HG02571 (cell line): ENCODE measurements around the gene CACNG5.

Experiments
- ATAC-seq: cut with Tn5 transposase; IDR thresholded peaks from one replicate; pipeline ENCODE4 v1.9.1; 2021; ENCODE audit warnings: mild to moderate bottlenecking, moderate library complexity; ENCODE audit not compliant: unreplicated experiment

CACNG5 gene, protein sequence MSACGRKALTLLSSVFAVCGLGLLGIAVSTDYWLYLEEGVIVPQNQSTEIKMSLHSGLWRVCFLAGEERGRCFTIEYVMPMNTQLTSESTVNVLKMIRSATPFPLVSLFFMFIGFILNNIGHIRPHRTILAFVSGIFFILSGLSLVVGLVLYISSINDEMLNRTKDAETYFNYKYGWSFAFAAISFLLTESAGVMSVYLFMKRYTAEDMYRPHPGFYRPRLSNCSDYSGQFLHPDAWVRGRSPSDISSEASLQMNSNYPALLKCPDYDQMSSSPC

DNA sequence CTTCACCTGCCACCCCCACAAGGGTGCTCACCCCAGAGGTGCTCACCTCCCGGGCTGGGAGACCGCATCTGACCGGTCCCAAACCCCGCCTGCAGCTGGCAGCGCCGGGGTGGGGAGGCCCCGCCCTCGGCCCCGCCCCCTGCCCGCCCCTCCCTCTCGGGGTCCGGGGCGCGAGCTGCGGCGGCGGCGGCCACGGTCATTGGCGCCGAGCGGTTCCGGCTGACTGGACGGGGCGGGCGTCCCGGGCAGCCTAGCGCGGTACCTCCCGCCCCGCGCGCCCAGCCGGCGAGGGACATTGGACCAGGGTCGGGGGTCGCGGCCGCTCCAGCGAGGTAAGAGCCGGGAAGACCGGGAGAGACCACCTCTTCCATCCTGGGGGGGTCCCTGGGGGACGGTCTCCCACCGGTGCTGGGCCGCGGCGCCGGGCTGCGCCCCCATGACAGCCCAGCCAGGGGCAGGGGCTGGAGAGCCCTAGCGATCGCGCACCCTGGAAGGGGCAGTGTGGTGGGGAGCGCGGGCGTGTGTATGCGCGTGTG lies at the start of gene CACNG5:
Gene CACNG5 (plus strand): TSS at position 199 of the 536 bp plus-strand sequence. CDS start 42,216 bp downstream, outside the sequence.
- ATAC-seq = no peak

DNA sequence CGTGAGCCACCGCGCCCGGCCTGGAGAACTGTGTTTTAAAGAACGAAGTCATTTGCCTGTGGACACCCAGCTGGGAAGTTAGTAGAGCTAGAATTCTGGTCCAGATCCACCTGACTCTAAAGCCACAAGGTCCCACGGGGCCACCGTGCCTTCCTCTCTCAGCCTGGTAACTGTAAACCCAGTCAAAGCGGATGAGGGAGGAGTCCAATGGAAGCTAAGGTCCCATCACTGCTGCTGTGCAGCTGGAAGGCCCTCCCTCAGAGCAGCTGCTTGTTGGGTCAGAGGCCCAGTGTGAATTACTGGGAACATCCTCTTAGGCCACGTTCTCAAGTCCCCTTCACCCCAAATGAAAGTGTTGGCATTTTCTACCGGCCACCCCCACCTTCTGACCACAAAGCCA lies 48.8 kb upstream of the CACNG5 start:
- ATAC-seq = no peak

DNA sequence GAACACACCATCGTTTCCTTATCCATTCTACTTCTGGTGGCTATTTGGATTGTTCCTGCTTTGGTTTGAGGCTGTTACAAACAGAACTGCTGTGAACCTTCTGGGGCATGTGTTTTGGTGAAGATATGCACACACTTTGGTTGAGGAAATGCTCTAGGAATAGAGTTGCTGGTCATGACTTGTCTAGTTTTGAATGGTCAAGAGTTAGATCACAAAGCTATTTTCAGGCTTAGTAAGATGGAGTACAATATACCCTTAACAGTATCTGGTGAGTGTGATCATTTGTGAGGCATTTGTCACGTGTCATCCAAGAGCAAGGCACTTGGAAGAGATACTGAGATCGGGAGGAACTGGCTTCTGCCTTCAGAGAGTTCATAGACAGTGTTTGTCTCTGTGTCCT lies 47.0 kb upstream of the CACNG5 start:
- no peak for ATAC-seq

GRCh38 chr17:66789093-66789492 lies 45.8 kb upstream of the CACNG5 start:
- no peak for ATAC-seq

DNA sequence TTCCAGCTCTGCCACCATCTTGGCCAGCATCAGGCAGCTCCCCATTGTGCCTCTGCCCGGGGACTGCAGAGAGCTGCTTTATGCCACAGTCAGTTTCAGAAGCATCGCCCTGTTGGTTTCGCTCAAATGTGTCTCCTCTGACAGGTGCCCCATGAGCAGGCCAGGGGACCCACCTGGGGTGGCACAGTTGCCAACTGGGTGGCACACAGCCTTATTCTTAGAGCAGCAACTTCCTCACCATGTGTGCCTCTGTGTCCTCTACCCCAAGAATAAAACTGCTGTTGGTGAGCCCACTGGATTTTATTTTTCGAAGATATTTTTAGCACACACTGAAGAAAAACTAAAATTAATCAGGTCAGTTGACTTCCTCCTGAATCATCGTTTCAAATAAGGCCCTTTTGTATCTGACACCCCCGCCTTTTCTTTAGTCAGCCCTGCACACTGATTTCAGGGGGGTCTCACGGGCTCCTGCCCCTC lies 44.9 kb upstream of the CACNG5 start:
- no peak for ATAC-seq

GRCh38 chr17:66790501-66791061 lies 44.3 kb upstream of the CACNG5 start:
- ATAC-seq = no peak

DNA sequence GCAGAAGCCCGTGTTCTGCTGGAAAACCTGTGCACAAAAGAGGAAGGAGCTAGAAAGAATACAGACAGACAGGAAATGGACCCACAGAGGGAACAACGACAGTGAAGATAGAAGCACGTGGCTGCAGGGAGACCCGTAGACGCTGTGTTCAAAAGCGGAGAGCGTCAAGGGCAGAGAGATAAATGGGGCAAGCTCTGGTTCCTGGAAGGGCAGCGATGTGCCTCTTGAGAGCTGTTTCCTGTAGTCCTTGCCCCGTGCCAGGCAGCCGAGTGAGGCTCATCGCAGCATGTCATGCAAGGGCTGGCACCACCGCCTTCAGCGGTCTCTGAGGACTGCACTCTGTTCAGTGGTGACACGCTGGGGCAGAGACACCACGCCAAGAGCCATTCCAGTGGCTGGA lies 43.6 kb upstream of the CACNG5 start:
- ATAC-seq = no peak

GRCh38 chr17:66793814-66794213 lies 41.1 kb upstream of the CACNG5 start:
- no peak for ATAC-seq

GRCh38 chr17:66795486-66795885 lies 39.4 kb upstream of the CACNG5 start:
- no peak for ATAC-seq

DNA sequence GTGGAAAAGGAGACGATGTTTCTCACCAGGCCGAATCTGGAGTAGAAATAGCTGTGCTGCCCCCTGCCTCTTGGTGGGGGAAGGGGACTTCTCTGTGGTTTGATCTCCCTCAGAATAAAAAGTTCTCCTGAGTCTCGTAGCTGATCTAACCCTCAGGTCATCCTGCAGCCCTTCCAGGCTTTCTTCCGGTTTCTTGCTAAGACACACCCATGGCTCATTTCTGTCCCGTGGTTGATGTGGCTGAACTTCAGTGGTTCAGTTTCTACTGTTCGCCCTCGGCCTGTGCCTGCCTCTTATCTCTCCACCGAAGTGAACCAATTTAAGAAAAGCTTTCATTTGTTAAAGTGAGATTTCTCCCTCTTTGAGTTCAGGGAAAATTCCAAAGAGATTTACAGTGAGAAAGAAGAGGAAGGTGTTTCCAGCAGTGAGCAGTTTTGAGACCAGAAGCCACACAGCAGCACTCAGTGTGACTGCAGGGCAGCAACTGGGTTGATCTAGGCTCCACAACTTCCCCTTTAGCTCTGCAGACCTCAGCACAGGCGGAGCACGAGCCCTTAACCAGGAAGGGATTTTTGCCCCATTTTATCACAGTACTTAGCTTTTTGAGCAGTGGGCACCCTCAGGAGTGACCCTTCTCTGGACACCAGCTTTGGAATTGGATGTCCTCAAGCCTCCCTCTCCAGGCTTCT lies 34.9 kb upstream of the CACNG5 start:
- ATAC-seq = no peak

GRCh38 chr17:66803474-66803951 lies 31.4 kb upstream of the CACNG5 start:
- no peak for ATAC-seq

- no peak for ATAC-seq
Observed at GRCh38 chr17:66805567-66805966, 29.4 kb upstream of the CACNG5 start.

GRCh38 chr17:66807182-66807581 lies 27.7 kb upstream of the CACNG5 start:
- ATAC-seq = no peak

DNA sequence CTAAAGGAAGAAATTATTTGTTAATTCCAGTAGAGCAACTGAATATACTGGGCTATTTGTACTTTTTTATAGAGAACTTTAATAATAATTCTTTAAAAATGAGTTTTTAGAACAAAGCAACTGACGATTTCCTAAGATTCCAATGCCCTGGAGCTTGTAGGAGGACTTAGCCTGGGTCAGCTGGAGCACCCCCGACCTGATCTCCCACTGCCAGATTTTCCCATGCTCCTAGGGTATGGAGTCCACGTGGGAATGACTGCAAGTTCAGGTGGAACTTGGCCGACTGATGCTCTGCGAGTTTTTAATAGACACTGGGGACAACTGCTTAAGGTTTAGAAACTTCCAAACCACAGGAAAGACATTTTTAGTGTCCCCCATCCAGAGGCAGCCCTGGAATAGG lies 25.5 kb upstream of the CACNG5 start:
- ATAC-seq = no peak

DNA sequence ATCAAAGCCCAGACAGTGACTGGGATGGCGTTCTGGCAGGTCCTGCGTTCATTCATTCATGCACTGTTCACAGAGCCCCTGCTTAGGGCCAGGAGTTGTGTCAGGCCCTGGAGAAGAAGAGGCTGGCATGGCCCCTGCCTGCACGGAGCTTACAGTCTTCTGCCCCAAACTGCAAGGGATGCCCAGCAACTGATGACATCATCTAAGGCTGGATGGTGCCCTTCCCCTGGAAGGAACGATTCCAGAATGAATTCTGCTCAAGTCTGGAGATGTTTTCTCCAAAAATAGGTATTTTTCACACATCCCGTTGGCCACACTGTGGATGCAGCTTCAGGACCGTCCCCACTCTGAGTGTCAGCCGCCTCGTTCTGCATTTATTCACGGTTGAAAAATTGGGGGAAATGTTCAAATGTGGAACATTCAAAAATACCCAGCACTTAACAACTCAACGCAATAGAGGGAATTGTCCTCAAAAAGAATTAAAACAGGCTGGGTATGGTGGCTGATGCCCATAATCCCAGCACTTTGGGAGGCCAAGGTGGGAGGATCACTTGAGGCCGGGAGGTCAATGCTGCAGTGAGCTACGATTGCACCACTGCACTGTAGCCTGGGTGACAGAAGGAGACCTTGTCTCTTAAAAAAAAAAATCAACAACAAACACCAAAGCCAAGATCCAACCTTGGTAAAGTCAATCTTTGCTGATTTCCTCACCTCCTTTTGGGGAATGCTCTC lies 23.8 kb upstream of the CACNG5 start:
- ATAC-seq = no peak

- ATAC-seq = no peak
Observed at GRCh38 chr17:66811683-66812054, 23.2 kb upstream of the CACNG5 start.

DNA sequence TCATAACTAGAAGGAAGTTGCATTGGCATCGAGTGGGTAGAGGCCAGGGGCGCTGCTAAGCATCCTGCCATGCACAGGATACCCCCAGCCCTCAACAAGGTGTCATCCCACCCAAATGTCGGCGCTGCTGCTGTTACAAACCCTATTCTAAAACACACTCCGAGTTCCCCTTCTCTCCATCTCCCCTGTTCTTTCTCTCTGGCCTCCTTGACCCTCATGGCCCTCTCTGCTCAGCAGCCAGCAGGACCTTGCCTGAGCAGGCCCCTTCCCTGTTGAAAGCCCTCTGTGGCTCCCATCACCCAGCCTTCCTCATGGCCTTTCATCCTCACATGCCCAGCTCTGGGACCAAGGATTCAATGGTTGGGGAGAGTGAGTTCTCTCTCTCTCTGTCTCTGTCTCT lies 22.3 kb upstream of the CACNG5 start:
- no peak for ATAC-seq

DNA sequence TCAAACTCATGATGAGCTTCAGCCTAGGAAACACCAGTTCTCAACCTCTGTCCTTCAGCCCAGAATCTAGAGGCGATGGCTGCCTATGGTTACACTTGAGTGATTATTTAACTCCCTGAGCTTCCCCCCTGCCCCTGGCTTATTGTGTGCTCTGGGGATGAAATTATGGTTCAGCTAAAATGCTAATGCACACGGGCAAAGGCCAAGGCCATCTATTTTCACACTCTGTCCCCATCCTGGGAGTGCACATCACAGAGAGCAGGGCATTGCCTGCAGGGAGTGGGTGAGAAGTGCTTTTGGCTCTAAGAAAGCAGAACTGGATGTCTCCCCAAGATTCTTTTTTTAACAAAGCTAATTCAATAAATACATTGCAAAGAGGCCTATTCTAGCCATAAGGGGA lies 21.6 kb upstream of the CACNG5 start:
- ATAC-seq = no peak

DNA sequence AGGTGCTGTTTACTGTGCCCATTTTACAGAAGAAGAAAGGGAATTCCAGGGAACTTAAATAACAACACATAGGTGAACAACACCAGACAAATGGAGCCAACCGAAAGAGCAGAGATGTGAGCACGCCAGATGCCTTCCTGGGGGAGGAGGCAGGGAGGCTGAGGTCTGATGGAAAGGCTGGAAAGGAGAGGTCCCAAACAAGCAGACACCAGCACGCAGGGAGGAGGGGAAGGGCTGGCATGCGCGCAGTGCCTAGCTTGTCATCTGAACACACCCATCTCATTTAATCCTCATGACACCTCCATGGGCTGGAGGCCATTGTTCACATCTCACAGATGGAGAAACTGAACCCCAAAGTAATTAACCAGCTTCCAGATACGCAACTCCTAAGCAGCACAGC lies 20.9 kb upstream of the CACNG5 start:
- no peak for ATAC-seq

GRCh38 chr17:66814570-66814969 lies 20.3 kb upstream of the CACNG5 start:
- no peak for ATAC-seq

DNA sequence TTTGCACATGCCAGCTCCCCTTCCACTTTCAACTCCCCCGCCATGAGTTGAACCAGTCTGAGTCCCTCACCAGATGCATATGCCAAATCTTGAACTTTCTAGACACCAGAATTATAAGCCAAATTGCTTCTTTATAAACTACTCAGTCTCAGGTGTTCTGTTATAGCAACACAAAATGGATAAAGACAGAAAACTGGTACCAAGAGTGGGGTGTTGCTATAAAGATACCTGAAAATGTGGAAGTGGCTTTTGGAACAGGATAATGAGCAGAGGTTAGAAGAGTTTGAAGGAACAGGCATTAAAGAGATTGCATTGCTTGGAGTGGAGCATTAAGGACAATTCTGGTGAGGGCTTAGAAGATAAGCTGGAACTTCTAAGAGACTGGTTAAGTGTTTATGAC lies 17.2 kb upstream of the CACNG5 start:
- no peak for ATAC-seq
